Measurements from ENCODE around the gene ARAP3. TPM values are rescaled to one million over a fixed set of nuclear protein-coding genes. Genes with fewer than 3 reads are reported as not detected.
A peak's percentile ranks its signal among the peaks of the same experiment; 100 is the strongest.

ARAP3 gene
- total RNA-seq, 1 donor from 2014 or later = 10.9 TPM

GRCh38 chr5:141703133-141703561 is 21.1 kb upstream of the ARAP3 start:
- peak; percentile 4 for DNase-seq

- DNase-seq = no peak
These were observed 19.5 kb upstream of the ARAP3 start for GRCh38 chr5:141701360-141702119.

- DNase-seq = no peak
These were observed 15.6 kb upstream of the ARAP3 start for GRCh38 chr5:141697586-141697985.

GRCh38 chr5:141696431-141696830 is 14.4 kb upstream of the ARAP3 start:
- no peak for DNase-seq

GRCh38 chr5:141695627-141696215 is 13.7 kb upstream of the ARAP3 start:
- peak; percentile 68 for DNase-seq

GRCh38 chr5:141694479-141694878 is 12.4 kb upstream of the ARAP3 start:
- no peak for DNase-seq

GRCh38 chr5:141692919-141693725 is 11.1 kb upstream of the ARAP3 start:
- no peak for DNase-seq

GRCh38 chr5:141692533-141692888 is 10.5 kb upstream of the ARAP3 start:
- no peak for DNase-seq

GRCh38 chr5:141691867-141692532 is 10.0 kb upstream of the ARAP3 start:
- DNase-seq = peak; percentile 91

GRCh38 chr5:141691286-141691866 is 9.3 kb upstream of the ARAP3 start:
- no peak for DNase-seq

- DNase-seq = no peak
These were observed 4.8 kb upstream of the ARAP3 start for GRCh38 chr5:141686648-141687416.

- no peak for DNase-seq
These were observed 3.6 kb upstream of the ARAP3 start for GRCh38 chr5:141685591-141685990.

- no peak for DNase-seq
These were observed 1.6 kb upstream of the ARAP3 start for GRCh38 chr5:141683596-141684141.

GRCh38 chr5:141681295-141681694 is 735 bp downstream of the ARAP3 start:
- DNase-seq = no peak

- DNase-seq = peak; percentile 41
These were observed 1.3 kb downstream of the ARAP3 start for GRCh38 chr5:141680751-141681201.

- DNase-seq = no peak
These were observed 1.9 kb downstream of the ARAP3 start for GRCh38 chr5:141680178-141680577.

GRCh38 chr5:141677415-141677814 is 4.6 kb downstream of the ARAP3 start:
- DNase-seq = no peak

- no peak for DNase-seq
These were observed 6.4 kb downstream of the ARAP3 start for GRCh38 chr5:141675672-141676071.

GRCh38 chr5:141674747-141675146 is 7.3 kb downstream of the ARAP3 start:
- DNase-seq = no peak

GRCh38 chr5:141672841-141673813 is 8.9 kb downstream of the ARAP3 start:
- DNase-seq = peak; percentile 35
